Ascending aorta (tissue), 2 donors: Measurements from ENCODE around the gene P4HA2. TPM values are rescaled to one million over a fixed set of nuclear protein-coding genes. Genes with fewer than 3 reads are reported as not detected.

Experiments
- DNase-seq, 2 donors: peaks; one replicate each; pipeline ENCODE4 v3.0.0-alpha.2; 2019; ENCODE audit warnings: low spot score in 2 of 2
- H3K27ac ChIP-seq, 2 donors: fragments of 200-600 bp; sonication (generic); one replicate each; pipeline ENCODE4 v1.5.1; 2016 to 2017; ENCODE audit warnings: mild to moderate bottlenecking in 1 of 2
- H3K27me3 ChIP-seq: fragments of 200-600 bp; sonication (generic); one replicate; pipeline ENCODE4 v1.5.1; 2017
- H3K36me3 ChIP-seq, 2 donors: fragments of 200-600 bp; sonication (generic); one replicate each; pipeline ENCODE4 v1.5.1; 2016
- H3K4me1 ChIP-seq, 2 donors: fragments of 200-600 bp; sonication (generic); one replicate each; pipeline ENCODE4 v1.5.1; 2016 to 2017; ENCODE audit warnings: mild to moderate bottlenecking in 1 of 2
- H3K4me3 ChIP-seq, 2 donors: fragments of 200-600 bp; sonication (generic); one replicate each; pipeline ENCODE4 v1.5.1; 2016 to 2017; ENCODE audit warnings: mild to moderate bottlenecking in 1 of 2
- H3K9me3 ChIP-seq, 2 donors: fragments of 200-600 bp; sonication (generic); one replicate each; pipeline ENCODE4 v1.5.1; 2016
- intact Hi-C: fragments of 100-400 bp; cut with DNase I; formaldehyde crosslinking; loops from one replicate; pipeline ENCODE4 v1.15.1; 2023
- total RNA-seq: library from RNA; depleted of rRNA; stranded (reverse); fragments of >200 nt; gene quantifications from one replicate; pipeline ENCODE4 v1.1.0, GENCODE V29; 2016
- TF ChIP-seq, protein P1 (sequence below), 3 experiments: fragments of 200-600 bp in 2 of 3; fragments of 450-650 bp in 1 of 3; sonication (generic) in 2 of 3; IDR thresholded peaks; one replicate each; pipeline ENCODE4 v1.5.1; 2016 to 2019; ENCODE audit warnings: antibody characterized with exemption in 3 of 3, mild to moderate bottlenecking in 1 of 3, moderate library complexity in 1 of 3

Gene P4HA2
- total RNA-seq, 1 donor from 2014 or later, result 22.6 TPM

DNA sequence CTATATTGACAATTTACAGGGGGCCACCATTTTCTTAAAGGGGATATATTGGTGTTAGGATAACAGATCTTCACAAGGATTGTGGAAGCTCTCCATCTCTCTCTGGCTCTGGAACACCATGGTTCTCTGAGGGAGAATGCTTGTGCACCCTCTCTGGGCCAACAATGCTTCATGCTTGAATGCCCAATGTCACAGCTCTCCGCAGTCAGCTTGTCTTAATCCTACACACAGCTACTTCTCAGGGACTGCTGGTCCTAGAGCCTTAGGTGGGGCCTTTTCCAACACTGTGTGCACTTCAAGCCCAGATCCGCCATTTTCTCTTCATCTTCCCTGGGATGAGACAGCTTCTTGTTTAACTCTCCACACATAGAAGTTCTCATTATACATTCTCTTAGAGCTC lies 22.9 kb upstream of the P4HA2 start:
- Histone ChIP-seq H3K27ac (peak overlapping the region; percentile 80 to 88), H3K4me1 (peaks cover 5 to 21% of the 10 kb centered on the region in 2 donors), H3K27me3 (no peaks in the 10 kb centered on the region), H3K9me3 (peaks cover 0 to 20% of the 10 kb centered on the region in 2 donors), H3K36me3 (no peaks in the 10 kb centered on the region), H3K4me3 (no peak overlapping the region)
- TF ChIP-seq, protein P1, sequence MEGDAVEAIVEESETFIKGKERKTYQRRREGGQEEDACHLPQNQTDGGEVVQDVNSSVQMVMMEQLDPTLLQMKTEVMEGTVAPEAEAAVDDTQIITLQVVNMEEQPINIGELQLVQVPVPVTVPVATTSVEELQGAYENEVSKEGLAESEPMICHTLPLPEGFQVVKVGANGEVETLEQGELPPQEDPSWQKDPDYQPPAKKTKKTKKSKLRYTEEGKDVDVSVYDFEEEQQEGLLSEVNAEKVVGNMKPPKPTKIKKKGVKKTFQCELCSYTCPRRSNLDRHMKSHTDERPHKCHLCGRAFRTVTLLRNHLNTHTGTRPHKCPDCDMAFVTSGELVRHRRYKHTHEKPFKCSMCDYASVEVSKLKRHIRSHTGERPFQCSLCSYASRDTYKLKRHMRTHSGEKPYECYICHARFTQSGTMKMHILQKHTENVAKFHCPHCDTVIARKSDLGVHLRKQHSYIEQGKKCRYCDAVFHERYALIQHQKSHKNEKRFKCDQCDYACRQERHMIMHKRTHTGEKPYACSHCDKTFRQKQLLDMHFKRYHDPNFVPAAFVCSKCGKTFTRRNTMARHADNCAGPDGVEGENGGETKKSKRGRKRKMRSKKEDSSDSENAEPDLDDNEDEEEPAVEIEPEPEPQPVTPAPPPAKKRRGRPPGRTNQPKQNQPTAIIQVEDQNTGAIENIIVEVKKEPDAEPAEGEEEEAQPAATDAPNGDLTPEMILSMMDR (IDR thresholded peaks at IDR 0.05), result no peak
- intact Hi-C loops, result loop anchor here (5.0 to 10.0 kb wide), 3 partner anchors 146 to 616 kb away; partner anchors contain the start of gene RAPGEF6
- no peak for DNase-seq

DNA sequence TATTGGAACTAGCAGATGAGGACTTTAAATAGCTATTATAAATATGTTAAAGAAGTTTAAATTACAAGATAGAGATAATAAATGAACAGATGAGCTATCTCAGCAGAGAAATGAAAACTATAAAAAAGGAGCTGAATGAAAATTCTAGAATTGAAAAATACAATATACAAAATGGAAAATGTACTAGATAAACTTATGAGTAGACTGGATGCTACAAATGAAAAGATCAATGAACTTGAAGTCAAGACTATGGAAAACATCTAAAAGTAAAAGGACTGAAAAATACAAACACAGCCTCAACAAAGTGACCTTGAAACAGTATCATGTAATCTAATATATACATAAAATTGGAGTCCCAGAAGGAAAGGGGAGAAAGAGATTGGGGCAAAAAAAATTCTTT lies 19.2 kb upstream of the P4HA2 start:
- TF ChIP-seq, protein P1 (IDR thresholded peaks at IDR 0.05), result no peak
- peaks cover 0 to 2% of the 10 kb centered on the region in 2 donors for H3K4me1 ChIP-seq
- DNase-seq, result no peak
- no peak overlapping the region for H3K4me3 ChIP-seq
- no peaks in the 10 kb centered on the region for H3K36me3 ChIP-seq
- peaks cover 3 to 32% of the 10 kb centered on the region in 2 donors for H3K9me3 ChIP-seq
- intact Hi-C loops, result no loop called here
- H3K27ac ChIP-seq, result no peak overlapping the region
- H3K27me3 ChIP-seq, result no peaks in the 10 kb centered on the region

DNA sequence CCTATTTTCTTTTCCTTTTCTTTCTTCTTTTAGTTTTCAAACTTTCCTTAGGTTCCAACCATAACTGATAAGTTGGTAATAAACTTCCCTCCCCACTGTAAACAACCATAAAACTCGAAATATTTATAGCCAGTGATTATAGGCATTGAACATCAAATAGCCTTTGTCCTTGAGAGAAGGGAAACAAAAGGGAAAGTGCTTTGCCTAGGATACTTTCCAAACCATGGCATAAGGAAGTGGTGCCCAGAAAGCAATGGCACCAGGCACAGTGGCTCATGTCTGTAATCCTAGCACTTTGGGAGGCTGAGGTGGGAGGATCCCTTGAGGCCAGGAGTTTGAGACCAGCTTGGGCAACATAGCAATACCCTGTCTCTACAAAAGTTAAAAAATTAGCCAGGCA lies 17.9 kb upstream of the P4HA2 start:
- intact Hi-C loops, result no loop called here
- Histone ChIP-seq H3K27ac (no peak overlapping the region), H3K4me3 (no peak overlapping the region), H3K27me3 (no peaks in the 10 kb centered on the region), H3K4me1 (no peaks in the 10 kb centered on the region), H3K36me3 (no peaks in the 10 kb centered on the region), H3K9me3 (peaks cover 3 to 32% of the 10 kb centered on the region in 2 donors)
- TF ChIP-seq, protein P1 (IDR thresholded peaks at IDR 0.05), result no peak
- no peak for DNase-seq

DNA sequence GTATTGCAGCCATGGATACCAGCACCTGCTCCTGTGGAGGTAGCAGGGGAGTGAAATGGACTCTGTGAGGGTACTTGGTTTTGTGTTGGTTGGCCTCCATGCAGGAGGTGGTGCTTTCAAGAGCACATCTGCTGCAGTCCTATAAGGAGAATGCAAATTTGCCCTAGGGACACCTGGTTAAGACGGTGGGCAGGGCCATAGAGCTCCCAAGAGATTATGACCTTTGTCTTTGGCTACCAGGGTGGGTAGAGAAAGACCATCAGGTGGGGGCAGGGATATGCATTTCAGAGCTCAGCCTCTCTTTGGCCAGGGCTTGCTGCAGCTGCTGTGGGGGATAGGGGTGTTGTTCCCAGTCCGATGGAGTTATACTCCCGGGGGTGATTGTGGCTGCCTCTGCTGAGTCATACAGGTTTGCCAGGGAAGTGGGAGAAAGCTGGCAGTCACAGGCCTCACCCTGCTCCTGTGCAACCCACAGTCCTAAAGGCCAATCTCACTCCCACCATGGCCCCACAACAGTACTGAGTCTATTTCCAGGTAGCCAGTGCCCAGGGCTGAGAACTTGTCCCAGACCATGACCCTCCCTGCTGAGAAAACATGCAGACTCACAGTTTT lies 15.8 kb upstream of the P4HA2 start:
- no peak overlapping the region for H3K27ac ChIP-seq
- TF ChIP-seq, protein P1 (IDR thresholded peaks at IDR 0.05), result no peak
- intact Hi-C loops, result no loop called here
- H3K4me3 ChIP-seq, result no peak overlapping the region
- H3K36me3 ChIP-seq, result no peaks in the 10 kb centered on the region
- DNase-seq, result peak in 1 of 2 donors; percentile 51
- no peaks in the 10 kb centered on the region for H3K27me3 ChIP-seq
- H3K4me1 ChIP-seq, result no peaks in the 10 kb centered on the region
- H3K9me3 ChIP-seq, result peaks cover 3 to 32% of the 10 kb centered on the region in 2 donors

DNA sequence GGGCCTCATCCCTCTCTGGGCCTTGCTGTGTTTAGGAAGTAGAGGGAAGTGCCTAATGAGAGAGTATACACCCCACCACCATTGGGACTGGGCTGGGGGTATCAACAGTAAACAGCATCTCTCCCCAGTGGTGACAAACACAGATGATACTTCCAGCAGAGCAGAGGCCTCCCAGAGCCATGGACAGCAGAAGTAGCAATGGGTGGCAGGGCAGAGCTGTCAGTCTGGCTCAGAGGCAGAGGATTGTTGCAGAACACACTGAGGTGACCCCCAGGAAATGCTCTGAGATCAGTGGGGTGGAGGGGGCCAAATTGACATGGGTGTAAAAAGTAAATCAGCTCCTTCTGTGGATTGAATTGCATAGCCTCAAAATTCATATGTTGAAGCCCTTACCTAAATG lies 12.1 kb upstream of the P4HA2 start:
- H3K4me1 ChIP-seq, result no peaks in the 10 kb centered on the region
- no peaks in the 10 kb centered on the region for H3K36me3 ChIP-seq
- no peak overlapping the region for H3K4me3 ChIP-seq
- H3K27ac ChIP-seq, result no peak overlapping the region
- DNase-seq, result peak in 1 of 2 donors; percentile 25
- peaks cover 3 to 9% of the 10 kb centered on the region in 2 donors for H3K9me3 ChIP-seq
- TF ChIP-seq, protein P1 (IDR thresholded peaks at IDR 0.05), result no peak
- intact Hi-C loops, result loop anchor here (2.0 to 10.0 kb wide), 2 partner anchors 17 to 55 kb away; partner anchors contain the start of genes PDLIM4 and SLC22A4
- H3K27me3 ChIP-seq, result no peaks in the 10 kb centered on the region
